Measurements from ENCODE around the gene WDR48.

The WDR48 gene

DNA sequence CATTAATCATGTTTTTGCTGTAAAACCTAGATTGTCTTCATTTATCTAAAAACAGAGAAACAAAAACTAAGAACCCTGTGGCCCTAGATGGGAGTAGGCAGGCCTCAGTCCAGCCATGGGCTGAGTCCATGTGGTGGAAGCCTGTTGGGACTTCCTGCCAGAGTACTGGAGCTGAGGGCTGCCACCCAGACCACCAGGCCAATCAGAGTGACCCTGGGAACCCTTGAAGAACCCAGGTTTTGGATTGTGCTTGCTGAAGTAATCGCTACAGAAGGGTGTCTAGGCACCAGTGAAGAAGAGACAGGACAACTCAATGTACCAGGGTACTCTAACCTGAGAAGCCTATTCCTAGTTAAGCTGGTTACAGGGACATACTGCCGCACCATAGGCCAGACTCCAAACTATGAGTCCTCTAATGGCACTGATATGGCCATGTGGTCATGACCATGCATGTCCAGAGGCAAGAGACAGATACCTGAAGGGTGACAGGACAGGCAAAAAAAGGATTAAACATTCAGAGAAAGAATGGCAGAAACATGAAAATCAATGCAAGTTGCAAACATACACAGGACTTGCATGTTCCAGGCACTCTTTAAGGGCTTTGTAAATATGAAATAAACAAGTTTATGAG, 88.6 kb downstream of the WDR48 start:
- DNase-seq = no peak

DNA sequence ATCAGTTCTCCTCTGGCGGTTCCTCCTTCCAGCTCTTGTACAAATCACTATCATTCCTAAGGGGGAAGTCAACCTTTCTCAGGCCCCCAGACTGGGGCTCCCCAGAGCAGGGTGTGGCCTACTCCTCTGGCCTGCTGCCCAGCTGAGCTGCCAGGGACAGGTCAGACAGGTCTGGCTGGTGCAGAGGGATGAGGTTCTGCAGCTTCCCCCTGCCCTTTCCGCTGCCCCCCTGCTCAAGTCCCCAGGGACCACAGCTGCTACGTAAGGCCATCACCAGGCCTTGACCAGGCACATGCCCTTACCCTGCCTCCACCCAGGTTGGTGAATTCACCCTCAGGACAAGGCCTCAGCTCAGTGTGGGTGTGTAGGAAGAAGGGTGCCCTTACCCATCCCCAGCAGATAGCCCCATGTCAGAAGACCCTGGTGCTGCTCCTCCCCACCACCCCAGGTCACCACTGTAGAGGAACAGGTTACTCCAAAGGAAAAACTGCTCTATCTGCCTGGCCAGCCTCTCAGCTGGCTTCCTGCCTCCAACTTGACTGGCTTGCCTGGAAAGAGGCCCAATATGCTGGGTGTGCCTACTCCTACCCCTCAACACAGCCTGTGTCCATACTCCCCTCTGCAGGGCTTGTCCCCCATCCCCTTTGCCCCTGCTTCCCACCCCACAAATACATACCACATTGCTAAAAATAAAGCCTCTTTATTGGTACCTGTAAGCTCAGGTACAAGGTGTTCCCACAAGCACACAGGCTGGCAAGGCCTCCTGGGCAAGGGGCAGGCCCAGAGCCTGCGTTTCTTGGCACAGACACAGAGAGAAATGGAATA, 89.6 kb downstream of the WDR48 start:
- no peak for DNase-seq

DNA sequence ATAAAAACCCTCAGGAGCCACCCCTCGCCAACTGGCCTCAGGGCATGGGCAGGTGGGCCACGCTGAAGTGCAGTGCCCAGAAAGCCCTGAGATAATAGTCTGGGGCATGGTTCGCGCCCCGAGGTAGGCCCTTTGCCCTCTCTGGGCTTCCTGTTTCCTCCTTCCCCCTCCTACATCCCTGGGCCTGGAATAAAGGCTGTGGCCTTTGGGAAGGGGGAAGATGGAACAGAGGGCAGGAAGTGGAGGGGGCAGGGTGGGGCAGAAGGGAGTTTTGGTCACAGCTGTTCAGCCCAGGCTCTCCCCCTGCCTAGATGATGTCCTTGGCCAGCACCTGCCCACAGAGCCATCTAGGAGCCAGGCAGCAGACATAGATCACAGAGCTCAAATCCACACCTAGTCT, 90.3 kb downstream of the WDR48 start:
- DNase-seq = no peak

DNA sequence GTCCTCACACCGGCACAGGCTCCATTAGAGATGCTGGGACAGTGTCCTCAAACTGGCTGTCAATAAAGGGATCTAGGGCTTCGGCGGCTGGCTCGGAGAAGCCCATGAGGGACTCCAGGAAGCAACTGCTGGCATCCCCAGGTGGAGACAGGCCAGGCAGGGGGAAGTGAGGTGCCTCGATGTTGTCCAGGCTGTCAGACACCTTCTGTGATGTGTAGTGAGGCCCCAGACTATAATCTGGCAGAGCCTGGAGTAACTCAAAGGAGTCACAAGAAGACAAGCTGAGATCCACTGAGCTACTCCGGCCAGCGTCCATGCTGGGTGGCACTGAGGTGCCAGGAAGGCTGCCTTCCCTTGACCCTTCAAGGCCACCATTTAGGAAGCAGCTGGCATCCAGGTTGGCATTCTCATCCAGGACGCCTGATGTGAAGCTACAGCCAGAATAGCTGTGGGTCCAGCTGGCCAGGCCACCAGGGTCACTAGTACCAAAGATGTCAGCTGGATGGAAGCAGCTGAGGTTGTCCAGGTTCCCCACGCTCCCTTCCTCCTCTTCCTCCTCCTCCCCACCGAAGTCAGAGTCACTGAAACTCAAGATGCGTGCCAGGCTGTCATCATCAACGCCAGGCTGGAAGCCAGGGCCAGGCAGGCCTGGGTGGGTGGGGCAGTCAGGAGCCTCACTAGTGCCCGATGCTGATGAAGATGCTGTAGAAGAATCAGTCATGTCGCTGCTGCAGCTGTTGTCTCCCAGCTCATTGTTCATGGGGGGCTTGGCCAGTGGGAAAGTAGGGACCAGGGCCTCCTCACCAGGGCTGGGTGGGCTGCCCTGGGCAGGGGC, 91.5 kb downstream of the WDR48 start:
- no peak for DNase-seq

DNA sequence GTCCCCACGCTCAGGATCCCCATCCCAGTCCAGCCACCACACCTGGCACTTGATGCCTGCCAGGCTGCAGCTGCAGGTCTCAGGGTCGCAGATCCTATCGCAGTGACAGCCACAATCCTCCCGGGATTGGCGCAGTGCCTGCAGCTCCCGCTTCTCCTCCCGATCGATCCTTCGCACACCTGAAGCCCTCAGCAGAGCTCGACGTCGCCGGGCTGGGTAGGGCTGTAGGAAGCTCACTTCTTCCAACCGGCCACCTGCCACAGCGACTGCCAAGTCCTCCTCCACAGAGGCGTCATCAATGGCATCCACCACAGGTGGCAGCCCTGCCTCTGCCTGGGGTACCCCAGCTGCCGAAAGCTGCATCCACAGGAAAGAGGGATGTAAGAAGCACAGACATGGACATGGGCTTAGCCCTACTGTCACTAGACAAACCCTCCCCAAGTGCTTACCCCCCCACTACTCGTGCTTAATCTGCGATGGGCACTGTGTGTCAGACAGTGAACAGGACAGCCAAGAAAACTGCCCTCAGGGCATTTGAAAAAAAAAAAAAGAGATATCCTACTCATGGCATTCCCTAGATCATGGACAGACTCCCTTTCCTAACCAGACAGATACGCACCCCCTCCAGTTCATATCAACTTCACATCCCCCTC, 92.4 kb downstream of the WDR48 start:
- DNase-seq = no peak

DNA sequence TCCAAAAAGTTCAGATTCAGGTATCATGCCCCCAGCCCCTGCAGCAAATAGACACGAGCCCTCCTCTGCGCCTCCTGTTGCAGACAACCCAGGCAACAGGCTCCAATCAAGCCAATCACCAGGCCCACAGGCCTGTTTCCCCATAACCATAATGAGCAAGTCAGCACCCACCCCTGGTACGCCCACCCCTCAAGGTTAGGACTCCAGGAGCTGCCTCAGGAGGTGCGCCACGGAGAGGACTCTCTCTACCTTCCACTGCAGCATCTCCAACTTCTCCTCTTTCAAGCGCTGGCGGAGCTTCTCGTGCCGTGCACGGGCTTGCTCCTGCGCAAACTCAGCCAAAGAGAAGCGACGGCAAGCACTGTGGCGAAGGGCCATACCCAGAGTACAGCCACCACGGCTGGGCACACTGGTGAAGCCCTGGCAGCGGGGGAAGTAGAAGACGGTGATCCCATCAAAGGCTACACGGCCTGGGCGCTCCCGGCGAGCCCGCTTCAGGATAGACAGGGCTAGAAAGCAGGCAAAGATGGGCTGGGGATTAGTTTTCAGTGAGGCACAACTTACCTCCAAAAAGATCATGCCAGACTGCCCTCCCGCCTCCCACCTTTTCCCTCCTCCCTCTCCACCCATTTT, 93.0 kb downstream of the WDR48 start:
- peak in 1 of 2 donors; percentile 14 for DNase-seq

DNA sequence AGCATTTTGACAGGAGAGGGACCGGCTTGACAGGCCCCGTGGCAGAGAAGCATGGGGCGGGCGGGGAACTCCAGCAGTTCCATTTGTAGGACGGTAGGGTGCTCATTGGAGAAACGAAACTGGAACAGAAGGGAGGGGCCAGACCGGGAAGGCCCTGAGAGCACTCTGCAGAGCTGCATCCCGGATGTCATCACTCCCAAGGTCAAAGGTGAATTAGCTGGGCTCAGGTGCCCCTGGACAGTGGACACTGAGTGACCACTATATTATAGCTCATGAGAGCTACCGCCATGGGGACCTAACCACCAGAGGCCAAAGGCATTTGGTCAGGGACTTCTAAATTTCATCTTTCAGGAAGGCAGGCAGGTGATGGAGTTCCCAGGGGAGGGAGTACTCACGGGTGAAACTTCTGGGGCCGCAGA, 94.3 kb downstream of the WDR48 start:
- peak in 1 of 2 donors; percentile 12 for DNase-seq
